Spleen (tissue), 7 donors: Measurements from ENCODE around the gene NUDT12.

ENCODE experiments used
- POLR2A ChIP-seq, 3 donors: fragments of 450-650 bp; IDR thresholded peaks; one replicate each; pipeline ENCODE4 v1.5.1; 2017; ENCODE audit warnings: antibody characterized with exemption in 3 of 3, mild to moderate bottlenecking in 1 of 3
- TF ChIP-seq, protein P1 (sequence below), 11 experiments: fragments of 200-600 bp in 7 of 11; fragments of 450-650 bp in 4 of 11; sonication (generic) in 4 of 11; IDR thresholded peaks in 8 of 11; conservative IDR thresholded peaks in 3 of 11; 1 replicate in 7 of 11; 2 replicates in 4 of 11; pipeline versions ENCODE4 v1.4.0 to v1.8.0; 2016 to 2021; ENCODE audit warnings: antibody characterized with exemption in 11 of 11, inconsistent platforms in 4 of 11, mild to moderate bottlenecking in 1 of 11
- donor health status: DM: no; HTN: no; CAD: no; lungs with moderate emphysema.
- donor health status: DM: no; HTN: no; CAD: no.
- donor health status: DM: no; HTN: no; CAD: no.

DNA sequence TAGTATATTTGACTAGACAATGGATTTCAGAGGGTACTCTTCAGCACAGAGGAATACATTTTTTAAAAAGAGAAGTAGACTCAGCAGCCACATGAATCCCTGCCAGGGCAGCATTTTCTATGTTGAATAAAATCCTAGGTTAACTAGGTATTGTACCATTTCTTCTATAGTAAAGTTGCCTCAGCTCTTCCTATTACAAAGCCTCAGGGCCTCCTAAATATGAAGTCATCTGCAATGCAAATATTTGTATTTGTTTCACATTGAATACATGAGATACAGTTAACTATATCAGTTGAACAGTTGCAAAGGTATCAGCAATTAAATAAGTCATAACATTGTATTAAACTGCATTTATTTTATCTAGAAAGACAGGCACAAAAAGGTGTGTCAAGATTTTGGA is 59.5 kb downstream of the NUDT12 start:
- TF ChIP-seq, protein P1, sequence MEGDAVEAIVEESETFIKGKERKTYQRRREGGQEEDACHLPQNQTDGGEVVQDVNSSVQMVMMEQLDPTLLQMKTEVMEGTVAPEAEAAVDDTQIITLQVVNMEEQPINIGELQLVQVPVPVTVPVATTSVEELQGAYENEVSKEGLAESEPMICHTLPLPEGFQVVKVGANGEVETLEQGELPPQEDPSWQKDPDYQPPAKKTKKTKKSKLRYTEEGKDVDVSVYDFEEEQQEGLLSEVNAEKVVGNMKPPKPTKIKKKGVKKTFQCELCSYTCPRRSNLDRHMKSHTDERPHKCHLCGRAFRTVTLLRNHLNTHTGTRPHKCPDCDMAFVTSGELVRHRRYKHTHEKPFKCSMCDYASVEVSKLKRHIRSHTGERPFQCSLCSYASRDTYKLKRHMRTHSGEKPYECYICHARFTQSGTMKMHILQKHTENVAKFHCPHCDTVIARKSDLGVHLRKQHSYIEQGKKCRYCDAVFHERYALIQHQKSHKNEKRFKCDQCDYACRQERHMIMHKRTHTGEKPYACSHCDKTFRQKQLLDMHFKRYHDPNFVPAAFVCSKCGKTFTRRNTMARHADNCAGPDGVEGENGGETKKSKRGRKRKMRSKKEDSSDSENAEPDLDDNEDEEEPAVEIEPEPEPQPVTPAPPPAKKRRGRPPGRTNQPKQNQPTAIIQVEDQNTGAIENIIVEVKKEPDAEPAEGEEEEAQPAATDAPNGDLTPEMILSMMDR (IDR thresholded peaks at IDR 0.05 in 8 of 11, conservative IDR thresholded peaks at IDR 0.05 in 3 of 11): no peak
- TF ChIP-seq POLR2A (IDR thresholded peaks at IDR 0.05): no peak
